Liver (tissue), 3 donors: ENCODE data around the gene RAC2.

Experiments used
- CTCF ChIP-seq: fragments of 150-350 bp; IDR thresholded peaks from 2 replicates; pipeline ENCODE4 v1.5.1; 2017; ENCODE audit warnings: improper control_type of control experiment, low read depth, low read length; ENCODE audit not compliant: missing input control
- JUND ChIP-seq, 2 donors: IDR thresholded peaks; 2 replicates each; pipeline ENCODE4 v1.6.1; 2016; ENCODE audit warnings: antibody characterized with exemption in 2 of 2
- MAX ChIP-seq: IDR thresholded peaks from 2 replicates; pipeline ENCODE4 v1.6.1; 2016; ENCODE audit warnings: antibody characterized with exemption
- RAD21 ChIP-seq, 2 donors: IDR thresholded peaks; 2 replicates each; pipeline ENCODE4 v1.6.1; 2016; ENCODE audit warnings: antibody characterized with exemption in 2 of 2, mild to moderate bottlenecking in 2 of 2
- REST ChIP-seq: IDR thresholded peaks from 2 replicates; pipeline ENCODE4 v1.6.1; 2016; ENCODE audit warnings: antibody characterized with exemption, mild to moderate bottlenecking
- RXRA ChIP-seq, 2 donors: IDR thresholded peaks; 2 replicates each; pipeline ENCODE4 v1.6.1; 2017 to 2018; ENCODE audit warnings: antibody characterized with exemption in 2 of 2, mild to moderate bottlenecking in 1 of 2
- SP1 ChIP-seq: IDR thresholded peaks from 2 replicates; pipeline ENCODE4 v1.6.1; 2018; ENCODE audit warnings: antibody characterized with exemption, mild to moderate bottlenecking
- ZBTB33 ChIP-seq: IDR thresholded peaks from 2 replicates; pipeline ENCODE4 v1.6.1; 2016; ENCODE audit warnings: antibody characterized with exemption
- donor health status: healthy.
- donor health status: healthy.

GRCh38 chr22:37208401-37209139, 35.5 kb downstream of the RAC2 start:
- no peak for TF ChIP-seq MAX
- no peak for TF ChIP-seq CTCF
- no peak for TF ChIP-seq RAD21 (IDR thresholded peaks at IDR 0.05)
- no peak for TF ChIP-seq JUND (IDR thresholded peaks at IDR 0.05)
- no peak for TF ChIP-seq SP1
- no peak for TF ChIP-seq ZBTB33
- no peak for TF ChIP-seq REST
- no peak for TF ChIP-seq RXRA (IDR thresholded peaks at IDR 0.05)
